MCF 10A (cell line): ENCODE data around the gene LDB2. TPM values are rescaled to one million over a fixed set of nuclear protein-coding genes. Genes with fewer than 3 reads are reported as not detected.

Experiments used
- BruUV-seq: library from RNA; stranded (reverse); fragments of 400-500 nt; replicated peaks from 2 replicates; lab custom pipeline; 2021; lab: Mats Ljungman, UMichigan
- CTCF ChIA-PET: fragments of 300-600 bp; sonication (Branson Sonifier 250); formaldehyde crosslinking; extraction: SDS; loops from one replicate; lab custom pipeline; 2021; ENCODE audit warnings: antibody characterized with exemption, inconsistent platforms; lab: Yijun Ruan, JAX
- POLR2A ChIA-PET: fragments of 300-600, 350-650 bp; sonication (Branson Sonifier 250); formaldehyde crosslinking; extraction: SDS; loops from one replicate; lab custom pipeline; 2020; ENCODE audit warnings: antibody characterized with exemption, inconsistent platforms; lab: Yijun Ruan, JAX
- DNase-seq: peaks from one replicate; pipeline ENCODE4 v3.0.0-alpha.2; 2018; ENCODE audit not compliant: unreplicated experiment
- H3K27ac Mint-ChIP-seq: one replicate; pipeline ENCODE4 v1.8.0; 2022; ENCODE audit warnings: mild to moderate bottlenecking, low read depth, mixed read lengths; ENCODE audit not compliant: unreplicated experiment
- H3K27me3 Mint-ChIP-seq: one replicate; pipeline ENCODE4 v1.8.0; 2022; ENCODE audit warnings: mixed read lengths; ENCODE audit not compliant: insufficient read depth, unreplicated experiment
- H3K36me3 Mint-ChIP-seq: one replicate; pipeline ENCODE4 v1.8.0; 2022; ENCODE audit warnings: mild to moderate bottlenecking, moderate library complexity, mixed read lengths; ENCODE audit not compliant: insufficient read depth, unreplicated experiment
- H3K4me1 Mint-ChIP-seq: one replicate; pipeline ENCODE4 v1.8.0; 2022; ENCODE audit warnings: mixed read lengths; ENCODE audit not compliant: insufficient read depth, unreplicated experiment
- H3K4me3 Mint-ChIP-seq: one replicate; pipeline ENCODE4 v1.8.0; 2022; ENCODE audit warnings: mild to moderate bottlenecking, moderate library complexity, mixed read lengths; ENCODE audit not compliant: unreplicated experiment
- H3K9me3 Mint-ChIP-seq: one replicate; pipeline ENCODE4 v1.8.0; 2022; ENCODE audit warnings: mixed read lengths; ENCODE audit not compliant: unreplicated experiment
- CTCF ChIP-seq: fragments of 200-600 bp; IDR thresholded peaks from one replicate; pipeline ENCODE4 v1.8.0; 2022; ENCODE audit warnings: antibody characterized with exemption, mild to moderate bottlenecking; ENCODE audit not compliant: unreplicated experiment
- intact Hi-C: fragments of 100-400 bp; cut with micrococcal nuclease; formaldehyde crosslinking; loops from 2 replicates; pipeline ENCODE4 v1.14.1; 2022
- total RNA-seq: library from RNA; stranded (reverse); gene quantifications from 2 replicates; pipeline ENCODE4 v1.2.3, GENCODE V29; 2022

Gene LDB2
- total RNA-seq, 1 experiment from 2014 or later, result not detected

GRCh38 chr4:16704489-16704888, 194.0 kb downstream of the LDB2 start:
- TF ChIP-seq CTCF, result no peak
- Mint-ChIP-seq H3K9me3 (no peaks in the 10 kb centered on the region), H3K4me3 (no peak overlapping the region), H3K4me1 (no peaks in the 10 kb centered on the region), H3K27ac (no peak overlapping the region), H3K36me3 (no peaks in the 10 kb centered on the region), H3K27me3 (peaks cover 49% of the 10 kb centered on the region)
- intact Hi-C loops, result no loop called here
- POLR2A ChIA-PET, result interaction anchor here (0.6 to 1.0 kb wide), 3 partner anchors 12 to 785 kb away, joined by 3 read pairs; no protein-coding TSS in a partner anchor
- CTCF ChIA-PET, result interaction anchor here (0.6 kb wide), 1 partner anchor 947 kb away, joined by 3 read pairs; no protein-coding TSS in a partner anchor
- no peak for DNase-seq
- no TSS peak for BruUV-seq

GRCh38 chr4:16695896-16696295, 202.5 kb downstream of the LDB2 start:
- no peak overlapping the region for H3K27ac Mint-ChIP-seq
- H3K36me3 Mint-ChIP-seq, result no peaks in the 10 kb centered on the region
- no peak for TF ChIP-seq CTCF
- H3K9me3 Mint-ChIP-seq, result no peaks in the 10 kb centered on the region
- H3K4me1 Mint-ChIP-seq, result no peaks in the 10 kb centered on the region
- intact Hi-C loops, result no loop called here
- H3K4me3 Mint-ChIP-seq, result no peak overlapping the region
- BruUV-seq, result no TSS peak
- H3K27me3 Mint-ChIP-seq, result peaks cover 33% of the 10 kb centered on the region
- no peak for DNase-seq
- POLR2A ChIA-PET, result no interaction called here
- CTCF ChIA-PET, result no interaction called here

GRCh38 chr4:16694884-16695276, 203.6 kb downstream of the LDB2 start:
- ChIA-PET CTCF (no interaction called here), POLR2A (no interaction called here)
- no TSS peak for BruUV-seq
- intact Hi-C loops, result no loop called here
- Mint-ChIP-seq H3K27ac (no peak overlapping the region), H3K36me3 (no peaks in the 10 kb centered on the region), H3K4me1 (no peaks in the 10 kb centered on the region), H3K27me3 (peaks cover 30% of the 10 kb centered on the region), H3K9me3 (no peaks in the 10 kb centered on the region), H3K4me3 (no peak overlapping the region)
- no peak for DNase-seq
- no peak for TF ChIP-seq CTCF

- POLR2A ChIA-PET, result no interaction called here
- BruUV-seq, result no TSS peak
- H3K4me3 Mint-ChIP-seq, result no peak overlapping the region
Measured at GRCh38 chr4:16694173-16694883, 204.1 kb downstream of the LDB2 start.

More at GRCh38 chr4:16694173-16694883, 204.1 kb downstream of the LDB2 start:
- no peaks in the 10 kb centered on the region for H3K9me3 Mint-ChIP-seq
- no peaks in the 10 kb centered on the region for H3K36me3 Mint-ChIP-seq
- H3K27ac Mint-ChIP-seq, result no peak overlapping the region
- H3K4me1 Mint-ChIP-seq, result no peaks in the 10 kb centered on the region
- TF ChIP-seq CTCF, result no peak
- intact Hi-C loops, result no loop called here
- no peak for DNase-seq
- H3K27me3 Mint-ChIP-seq, result peaks cover 25% of the 10 kb centered on the region
- CTCF ChIA-PET, result no interaction called here
